ENCODE results near the gene DSCAML1. TPM values are rescaled to one million over a fixed set of nuclear protein-coding genes. Genes with fewer than 3 reads are reported as not detected.

DSCAML1 gene
- total RNA-seq, 2 experiments from 2014 or later: 0.13 to 0.29 TPM

DNA sequence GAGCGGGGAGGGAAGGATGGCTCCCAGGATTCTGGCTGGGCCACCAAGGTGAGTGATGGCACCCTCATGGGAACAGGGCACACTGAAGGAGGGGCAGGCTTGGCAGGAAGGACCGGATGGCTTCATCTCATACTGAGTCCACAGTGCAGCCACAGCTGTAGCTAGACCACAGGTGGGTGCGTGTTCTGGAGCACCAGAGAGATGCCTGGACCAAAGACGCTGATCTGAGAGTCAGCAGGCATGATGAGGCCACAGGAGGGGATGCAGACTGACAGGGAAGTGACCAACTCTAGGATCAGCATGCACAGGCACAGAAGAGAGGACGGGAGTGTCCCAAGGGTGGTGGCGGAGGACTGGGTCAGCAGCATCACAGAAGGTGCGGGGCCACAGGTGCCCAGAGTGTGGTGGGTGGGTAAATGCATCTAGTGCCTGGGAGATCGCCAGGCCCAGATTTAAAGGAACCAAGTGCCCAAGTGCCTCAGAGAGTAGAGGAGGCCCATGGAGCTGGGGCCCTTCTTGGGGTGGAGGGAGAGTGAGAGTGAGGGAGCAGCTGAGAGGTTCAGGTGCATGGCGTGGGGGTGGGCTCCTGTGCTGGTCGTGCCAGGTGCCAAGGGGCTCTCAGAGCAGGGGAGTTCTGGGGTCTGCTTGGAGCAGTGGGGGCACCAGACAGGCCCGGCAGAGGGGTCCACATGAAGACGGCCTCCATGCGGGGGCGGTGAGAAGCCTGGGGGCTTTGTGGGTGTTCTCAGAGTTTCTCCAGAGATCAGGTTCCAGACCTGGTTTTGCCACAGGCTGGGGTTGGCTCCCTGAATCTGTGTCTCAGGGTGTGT is 355.7 kb downstream of the DSCAML1 start:
- H3K4me3 Mint-ChIP-seq: no peak overlapping the region
- POLR2A ChIA-PET: no interaction called here
- CTCF ChIA-PET: no interaction called here
- H3K4me1 Mint-ChIP-seq (ENCODE audit: low read depth): no peaks in the 10 kb centered on the region
- intact Hi-C loops (cut with micrococcal nuclease): no loop called here
- no peaks in the 10 kb centered on the region for H3K36me3 Mint-ChIP-seq (ENCODE audit: low read depth)
- no peak overlapping the region for H3K27ac Mint-ChIP-seq
- no peak for ATAC-seq
- peaks cover 5% of the 10 kb centered on the region for H3K27me3 Mint-ChIP-seq
- no peaks in the 10 kb centered on the region for H3K9me3 Mint-ChIP-seq
- DNase-seq: no peak
- TF ChIP-seq, protein P1, sequence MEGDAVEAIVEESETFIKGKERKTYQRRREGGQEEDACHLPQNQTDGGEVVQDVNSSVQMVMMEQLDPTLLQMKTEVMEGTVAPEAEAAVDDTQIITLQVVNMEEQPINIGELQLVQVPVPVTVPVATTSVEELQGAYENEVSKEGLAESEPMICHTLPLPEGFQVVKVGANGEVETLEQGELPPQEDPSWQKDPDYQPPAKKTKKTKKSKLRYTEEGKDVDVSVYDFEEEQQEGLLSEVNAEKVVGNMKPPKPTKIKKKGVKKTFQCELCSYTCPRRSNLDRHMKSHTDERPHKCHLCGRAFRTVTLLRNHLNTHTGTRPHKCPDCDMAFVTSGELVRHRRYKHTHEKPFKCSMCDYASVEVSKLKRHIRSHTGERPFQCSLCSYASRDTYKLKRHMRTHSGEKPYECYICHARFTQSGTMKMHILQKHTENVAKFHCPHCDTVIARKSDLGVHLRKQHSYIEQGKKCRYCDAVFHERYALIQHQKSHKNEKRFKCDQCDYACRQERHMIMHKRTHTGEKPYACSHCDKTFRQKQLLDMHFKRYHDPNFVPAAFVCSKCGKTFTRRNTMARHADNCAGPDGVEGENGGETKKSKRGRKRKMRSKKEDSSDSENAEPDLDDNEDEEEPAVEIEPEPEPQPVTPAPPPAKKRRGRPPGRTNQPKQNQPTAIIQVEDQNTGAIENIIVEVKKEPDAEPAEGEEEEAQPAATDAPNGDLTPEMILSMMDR (IDR thresholded peaks at IDR 0.05): no peak

- Mint-ChIP-seq H3K27ac (no peak overlapping the region), H3K4me1 (ENCODE audit: low read depth) (no peaks in the 10 kb centered on the region), H3K36me3 (ENCODE audit: low read depth) (no peaks in the 10 kb centered on the region), H3K27me3 (peaks cover 9% of the 10 kb centered on the region), H3K4me3 (no peak overlapping the region), H3K9me3 (no peaks in the 10 kb centered on the region)
- intact Hi-C loops (cut with micrococcal nuclease): no loop called here
- ChIA-PET CTCF (no interaction called here), POLR2A (no interaction called here)
- no peak for ATAC-seq
- TF ChIP-seq, protein P1 (IDR thresholded peaks at IDR 0.05): no peak
- DNase-seq: no peak
Measured at GRCh38 chr11:117440258-117440657, 356.8 kb downstream of the DSCAML1 start.

- no peaks in the 10 kb centered on the region for H3K9me3 Mint-ChIP-seq
- H3K27me3 Mint-ChIP-seq: peaks cover 9% of the 10 kb centered on the region
- no peak overlapping the region for H3K27ac Mint-ChIP-seq
- DNase-seq (no peak), ATAC-seq (no peak)
- no peak overlapping the region for H3K4me3 Mint-ChIP-seq
- CTCF ChIA-PET: no interaction called here
- no peaks in the 10 kb centered on the region for H3K4me1 Mint-ChIP-seq (ENCODE audit: low read depth)
- TF ChIP-seq, protein P1 (IDR thresholded peaks at IDR 0.05): no peak
- H3K36me3 Mint-ChIP-seq (ENCODE audit: low read depth): no peaks in the 10 kb centered on the region
- intact Hi-C loops (cut with micrococcal nuclease): no loop called here
- POLR2A ChIA-PET: no interaction called here
Measured at GRCh38 chr11:117439256-117439655, 357.8 kb downstream of the DSCAML1 start.

DNA sequence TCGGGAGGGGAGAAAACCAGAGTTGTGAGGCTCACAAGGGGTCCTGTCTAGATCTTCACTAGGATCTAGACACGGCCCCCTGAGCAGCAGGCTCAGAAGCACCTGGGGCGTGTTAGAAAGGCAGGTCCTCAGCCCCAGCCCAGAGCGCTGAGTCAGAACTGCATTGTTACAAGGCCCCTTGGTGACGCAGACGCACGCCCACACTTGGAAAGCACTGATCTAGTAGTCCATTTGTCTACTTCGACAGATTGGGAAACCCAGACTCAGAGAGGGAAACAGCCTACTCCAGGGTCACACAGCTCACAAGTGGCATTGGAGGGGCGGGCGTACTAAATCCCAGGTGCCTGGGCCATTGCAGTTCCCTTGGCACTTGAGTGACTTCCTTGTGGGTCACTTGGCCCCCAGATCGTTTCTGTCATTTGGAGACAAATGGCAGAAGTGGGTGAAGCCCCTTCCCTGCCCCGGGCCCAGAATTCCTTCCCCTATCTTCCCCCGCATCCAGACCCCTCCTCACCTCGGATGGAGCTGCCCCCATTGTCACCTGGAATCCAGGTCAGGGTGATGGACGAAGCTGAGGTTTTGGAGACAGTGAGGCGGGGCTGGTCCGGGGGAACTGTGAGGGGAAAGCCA is 358.5 kb downstream of the DSCAML1 start:
- ATAC-seq (peak; percentile 37), DNase-seq (peak; percentile 27)
- H3K4me1 Mint-ChIP-seq (ENCODE audit: low read depth): no peaks in the 10 kb centered on the region
- H3K36me3 Mint-ChIP-seq (ENCODE audit: low read depth): no peaks in the 10 kb centered on the region
- no peak overlapping the region for H3K4me3 Mint-ChIP-seq
- no peak overlapping the region for H3K27ac Mint-ChIP-seq
- ChIA-PET POLR2A (no interaction called here), CTCF (no interaction called here)
- H3K27me3 Mint-ChIP-seq: peaks cover 9% of the 10 kb centered on the region
- TF ChIP-seq, protein P1 (IDR thresholded peaks at IDR 0.05): no peak
- H3K9me3 Mint-ChIP-seq: no peaks in the 10 kb centered on the region
- intact Hi-C loops (cut with micrococcal nuclease): no loop called here

GRCh38 chr11:117437791-117438130 is 359.3 kb downstream of the DSCAML1 start:
- TF ChIP-seq, protein P1 (IDR thresholded peaks at IDR 0.05): no peak
- intact Hi-C loops (cut with micrococcal nuclease): no loop called here
- CTCF ChIA-PET: no interaction called here

More at GRCh38 chr11:117437791-117438130, 359.3 kb downstream of the DSCAML1 start:
- POLR2A ChIA-PET: no interaction called here
- H3K4me3 Mint-ChIP-seq: no peak overlapping the region
- DNase-seq: no peak
- no peaks in the 10 kb centered on the region for H3K36me3 Mint-ChIP-seq (ENCODE audit: low read depth)
- no peaks in the 10 kb centered on the region for H3K9me3 Mint-ChIP-seq
- no peaks in the 10 kb centered on the region for H3K4me1 Mint-ChIP-seq (ENCODE audit: low read depth)
- no peak overlapping the region for H3K27ac Mint-ChIP-seq
- ATAC-seq: no peak
- H3K27me3 Mint-ChIP-seq: peaks cover 9% of the 10 kb centered on the region
